T-helper 2 cell (primary cell): ENCODE measurements around the gene MAP4K2.

Experiments used
- DNase-seq, 5 experiments: peaks; one replicate each; pipeline versions ENCODE4 v3.0.0 to v3.0.0-alpha.2; 2012 to 2022

The MAP4K2 gene

GRCh38 chr11:64736654-64737053 lies 66.4 kb downstream of the MAP4K2 start:
- no peak for DNase-seq

GRCh38 chr11:64735725-64736259 lies 67.2 kb downstream of the MAP4K2 start:
- DNase-seq: no peak
